A673 (cell line): Measurements from ENCODE around the gene TBC1D16. TPM values are rescaled to one million over a fixed set of nuclear protein-coding genes. Genes with fewer than 3 reads are reported as not detected.

Experiments used
- BruUV-seq: library from RNA; stranded (reverse); fragments of 400-500 nt; replicated peaks from 2 replicates; lab custom pipeline; 2021; lab: Mats Ljungman, UMichigan
- CTCF ChIA-PET: fragments of 300-600 bp; sonication (Branson Sonifier 250); formaldehyde crosslinking; loops from one replicate; lab custom pipeline; 2022; ENCODE audit warnings: antibody characterized with exemption; lab: Charles Lee
- POLR2A ChIA-PET: fragments of 300-600 bp; sonication (Branson Sonifier 250); formaldehyde crosslinking; loops from one replicate; lab custom pipeline; 2022; ENCODE audit warnings: antibody characterized with exemption; ENCODE audit not compliant: low non-redundant PET; lab: Charles Lee
- DNase-seq: peaks from one replicate; pipeline ENCODE4 v3.0.0-alpha.2; 2015; ENCODE audit warnings: low spot score
- H3K27ac ChIP-seq: fragments of 200-600 bp; sonication (generic); 2 replicates; pipeline ENCODE4 v1.5.1; 2016; ENCODE audit warnings: mixed run types, low read depth, mild to moderate bottlenecking, mixed read lengths, antibody characterized with exemption, low read length; ENCODE audit not compliant: poor library complexity, severe bottlenecking
- H3K27me3 ChIP-seq: fragments of 200-600 bp; sonication (generic); replicated peaks from 2 replicates; pipeline ENCODE4 v1.6.1; 2017; ENCODE audit warnings: mixed run types, low read depth, mild to moderate bottlenecking, mixed read lengths, antibody characterized with exemption, low read length; ENCODE audit not compliant: insufficient read depth, poor library complexity
- H3K36me3 ChIP-seq: fragments of 200-600 bp; sonication (generic); 2 replicates; pipeline ENCODE4 v1.6.1; 2016; ENCODE audit warnings: mixed run types, mild to moderate bottlenecking, mixed read lengths, antibody characterized with exemption, low read length; ENCODE audit not compliant: insufficient read depth, poor library complexity, severe bottlenecking
- H3K4me1 ChIP-seq: fragments of 200-600 bp; sonication (generic); 2 replicates; pipeline ENCODE4 v1.6.1; 2017; ENCODE audit warnings: mixed run types, mild to moderate bottlenecking, mixed read lengths, antibody characterized with exemption, low read length; ENCODE audit not compliant: insufficient read depth, poor library complexity, severe bottlenecking
- H3K4me3 ChIP-seq: fragments of 200-600 bp; sonication (generic); 2 replicates; pipeline ENCODE4 v1.5.1; 2016; ENCODE audit warnings: low read depth, mixed run types, mild to moderate bottlenecking, mixed read lengths, low read length; ENCODE audit not compliant: poor library complexity, severe bottlenecking
- H3K9me3 ChIP-seq: fragments of 200-600 bp; sonication (generic); 2 replicates; pipeline ENCODE4 v1.6.1; 2016; ENCODE audit warnings: mixed run types, low read depth, mild to moderate bottlenecking, mixed read lengths, antibody characterized with exemption, low read length; ENCODE audit not compliant: poor library complexity, severe bottlenecking
- EZH2 ChIP-seq: fragments of 200-600 bp; sonication (generic); IDR thresholded peaks from 2 replicates; pipeline ENCODE4 v1.6.1; 2017; ENCODE audit warnings: borderline replicate concordance, low read depth, mild to moderate bottlenecking, mixed read lengths, antibody characterized with exemption, low read length; ENCODE audit not compliant: poor library complexity, severe bottlenecking
- intact Hi-C: fragments of 100-400 bp; cut with micrococcal nuclease; formaldehyde crosslinking; loops from one replicate; pipeline ENCODE4 v1.10.0; 2022; ENCODE audit not compliant: unreplicated experiment
- total RNA-seq: library from RNA; stranded (reverse); gene quantifications from 2 replicates; pipeline ENCODE4 v1.2.3, GENCODE V29; 2021
- TF ChIP-seq, protein P1 (sequence below): fragments of 300-800, 200-600 bp; sonication (generic); conservative IDR thresholded peaks from 2 replicates; pipeline ENCODE4 v1.5.1; 2017; ENCODE audit warnings: low read depth, mild to moderate bottlenecking, antibody characterized with exemption, low read length, moderate library complexity, mixed read lengths

Gene TBC1D16
- total RNA-seq, 1 experiment from 2014 or later: 49.1 TPM

DNA sequence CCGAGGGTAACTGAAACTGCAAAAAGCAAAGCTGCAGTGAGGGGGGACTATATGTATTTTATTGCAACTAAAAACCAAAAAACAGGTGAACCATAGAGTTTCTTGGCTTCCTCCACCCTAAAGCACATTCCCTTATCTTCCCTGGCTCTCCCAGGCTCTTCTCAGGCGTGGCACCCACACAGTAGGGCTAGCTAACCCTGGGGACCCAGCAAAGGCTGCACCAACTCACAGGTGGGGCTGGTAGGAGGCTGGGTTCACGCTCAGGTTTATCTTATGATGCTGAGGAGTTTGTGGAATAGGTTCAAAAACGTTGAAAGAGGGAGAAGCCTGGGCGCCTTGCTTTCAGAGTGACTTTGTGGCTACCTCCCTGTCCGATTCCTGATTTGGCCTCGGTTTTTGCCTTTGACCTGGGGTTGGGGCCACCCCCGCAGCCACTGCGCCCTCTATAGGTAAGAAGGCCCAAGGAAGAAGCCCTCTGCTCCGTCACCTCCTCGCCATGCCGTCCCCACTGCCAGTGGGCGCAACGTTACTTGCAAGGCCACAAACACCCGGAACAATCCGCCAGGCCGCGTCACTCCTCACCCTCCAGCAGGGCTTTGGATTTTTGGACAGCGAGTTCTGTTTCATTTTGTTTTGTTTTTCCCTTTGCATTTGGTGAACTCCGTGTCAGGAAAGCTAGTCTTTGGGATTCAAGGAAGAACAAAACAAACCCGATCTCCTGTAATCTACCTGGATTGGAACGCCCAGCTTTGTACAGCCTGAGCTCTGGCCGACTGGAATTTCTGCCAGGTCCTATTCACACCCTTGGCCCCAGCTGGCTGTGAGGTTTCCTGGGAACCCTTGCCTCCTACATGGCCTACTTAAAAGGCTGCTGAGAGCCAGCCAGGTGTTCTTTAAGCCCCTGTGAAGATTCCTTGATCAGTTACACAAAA is 60.8 kb downstream of the TBC1D16 start:
- no peaks in the 10 kb centered on the region for H3K9me3 ChIP-seq
- H3K27me3 ChIP-seq: no peaks in the 10 kb centered on the region
- DNase-seq: no peak
- TF ChIP-seq, protein P1, sequence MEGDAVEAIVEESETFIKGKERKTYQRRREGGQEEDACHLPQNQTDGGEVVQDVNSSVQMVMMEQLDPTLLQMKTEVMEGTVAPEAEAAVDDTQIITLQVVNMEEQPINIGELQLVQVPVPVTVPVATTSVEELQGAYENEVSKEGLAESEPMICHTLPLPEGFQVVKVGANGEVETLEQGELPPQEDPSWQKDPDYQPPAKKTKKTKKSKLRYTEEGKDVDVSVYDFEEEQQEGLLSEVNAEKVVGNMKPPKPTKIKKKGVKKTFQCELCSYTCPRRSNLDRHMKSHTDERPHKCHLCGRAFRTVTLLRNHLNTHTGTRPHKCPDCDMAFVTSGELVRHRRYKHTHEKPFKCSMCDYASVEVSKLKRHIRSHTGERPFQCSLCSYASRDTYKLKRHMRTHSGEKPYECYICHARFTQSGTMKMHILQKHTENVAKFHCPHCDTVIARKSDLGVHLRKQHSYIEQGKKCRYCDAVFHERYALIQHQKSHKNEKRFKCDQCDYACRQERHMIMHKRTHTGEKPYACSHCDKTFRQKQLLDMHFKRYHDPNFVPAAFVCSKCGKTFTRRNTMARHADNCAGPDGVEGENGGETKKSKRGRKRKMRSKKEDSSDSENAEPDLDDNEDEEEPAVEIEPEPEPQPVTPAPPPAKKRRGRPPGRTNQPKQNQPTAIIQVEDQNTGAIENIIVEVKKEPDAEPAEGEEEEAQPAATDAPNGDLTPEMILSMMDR: peak; percentile 46
- TF ChIP-seq EZH2: no peak
- no TSS peak for BruUV-seq
- POLR2A ChIA-PET: no interaction called here
- H3K36me3 ChIP-seq: no peaks in the 10 kb centered on the region
- no peak overlapping the region for H3K27ac ChIP-seq
- no peaks in the 10 kb centered on the region for H3K4me1 ChIP-seq
- CTCF ChIA-PET: no interaction called here
- H3K4me3 ChIP-seq: no peak overlapping the region
- intact Hi-C loops: loop anchor here (5.0 kb wide), 2 partner anchors 133 to 183 kb away; no protein-coding TSS in a partner anchor

DNA sequence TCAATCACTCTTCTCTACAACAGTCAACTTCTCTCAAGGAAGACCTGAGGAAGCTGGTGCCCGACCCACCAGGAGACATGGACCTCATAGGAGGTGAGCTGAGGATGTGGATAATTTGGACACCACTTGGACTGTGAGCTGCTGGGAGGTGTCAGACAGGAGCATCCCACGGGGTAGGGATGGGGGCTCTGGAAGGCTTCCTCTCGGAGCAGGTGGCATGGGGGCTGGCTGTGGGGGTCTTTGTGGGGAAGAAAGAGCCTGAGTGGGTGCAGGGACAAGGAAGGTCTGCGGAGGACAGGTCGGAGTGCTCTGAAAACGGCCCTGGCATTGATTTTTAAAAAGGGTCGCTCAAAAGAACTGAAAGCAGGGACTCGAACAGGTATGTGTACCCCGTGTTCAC is 64.0 kb downstream of the TBC1D16 start:
- no TSS peak for BruUV-seq
- no peaks in the 10 kb centered on the region for H3K27me3 ChIP-seq
- H3K4me3 ChIP-seq: no peak overlapping the region
- DNase-seq: no peak
- peaks cover 9% of the 10 kb centered on the region for H3K4me1 ChIP-seq
- no peak overlapping the region for H3K27ac ChIP-seq
- ChIA-PET POLR2A (no interaction called here), CTCF (no interaction called here)
- TF ChIP-seq EZH2: no peak
- TF ChIP-seq, protein P1: no peak
- no peaks in the 10 kb centered on the region for H3K9me3 ChIP-seq
- intact Hi-C loops: loop anchor here (5.0 kb wide), 2 partner anchors 129 to 179 kb away; no protein-coding TSS in a partner anchor
- no peaks in the 10 kb centered on the region for H3K36me3 ChIP-seq

DNA sequence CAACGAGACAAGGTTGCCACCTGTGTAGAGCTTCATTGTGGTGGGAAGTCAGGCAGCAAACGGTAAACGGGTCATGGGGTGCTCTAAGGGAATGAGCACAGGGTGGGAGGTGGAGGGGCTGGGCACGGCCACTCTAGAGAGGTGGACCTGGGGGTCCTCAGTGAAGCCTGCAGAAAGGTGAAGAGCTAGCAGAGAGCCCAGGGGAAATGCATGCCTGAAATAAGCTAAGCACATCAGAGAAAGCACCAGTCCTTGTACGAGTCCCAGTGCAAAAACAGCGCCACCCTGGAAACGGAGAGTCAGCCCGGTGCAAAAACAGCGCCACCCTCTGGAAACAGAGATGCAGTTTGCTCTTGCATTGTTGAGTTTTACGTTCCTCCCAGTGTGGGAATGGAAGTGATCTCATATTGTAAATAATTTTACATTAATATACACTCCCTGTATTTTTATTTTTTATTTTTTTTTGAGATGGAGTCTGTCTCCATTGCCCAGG is 65.0 kb downstream of the TBC1D16 start:
- Histone ChIP-seq H3K9me3 (no peaks in the 10 kb centered on the region), H3K27me3 (no peaks in the 10 kb centered on the region), H3K4me3 (no peak overlapping the region), H3K36me3 (no peaks in the 10 kb centered on the region), H3K4me1 (peaks cover 13% of the 10 kb centered on the region), H3K27ac (no peak overlapping the region)
- intact Hi-C loops: loop anchor here (5.0 kb wide), 2 partner anchors 128 to 178 kb away; no protein-coding TSS in a partner anchor
- BruUV-seq: no TSS peak
- TF ChIP-seq, protein P1: peak; percentile 76
- TF ChIP-seq EZH2: no peak
- ChIA-PET CTCF (interaction anchor here (0.5 to 1.2 kb wide), 13 partner anchors 12 to 249 kb away, joined by 3 to 8 read pairs (median 3); no protein-coding TSS in a partner anchor), POLR2A (interaction anchor here (0.6 kb wide), 2 partner anchors 24 to 214 kb away, joined by 3 to 4 read pairs; no protein-coding TSS in a partner anchor)
- DNase-seq: peak; percentile 79
